ENCODE measurements around the gene MOV10L1.

MOV10L1 gene

DNA sequence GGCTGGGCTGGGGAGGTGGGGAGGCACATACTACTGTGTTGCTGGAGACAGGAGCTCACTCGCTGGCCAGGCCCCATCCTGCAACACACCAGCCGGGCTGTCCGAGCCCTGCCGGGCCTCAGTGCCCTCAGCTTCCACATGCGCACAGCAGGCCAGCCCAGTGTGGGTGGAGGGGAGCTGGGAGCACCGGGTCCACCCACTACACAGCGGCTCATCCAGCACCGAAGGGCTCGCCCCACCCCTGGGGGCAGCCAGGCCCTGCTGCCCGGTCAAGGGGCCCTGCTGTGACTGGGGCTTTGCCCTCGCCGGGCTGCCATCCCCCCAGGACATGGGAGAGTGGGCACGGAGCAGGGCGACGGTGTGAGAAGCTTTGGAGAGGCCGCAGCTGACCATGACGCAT is 41.0 kb upstream of the MOV10L1 start:
- no peaks in the 10 kb centered on the region for H4K20me1 ChIP-seq (ENCODE audit: insufficient read depth, low read length)
- H3K4me1 ChIP-seq (ENCODE audit: low read length) = no peaks in the 10 kb centered on the region
- no peaks in the 10 kb centered on the region for H3K79me2 ChIP-seq (ENCODE audit: low read length)
- no peak overlapping the region for H3K4me2 ChIP-seq (ENCODE audit: low read depth, low read length)
- H3F3A ChIP-seq (ENCODE audit: insufficient read depth, low read length) = no peaks in the 10 kb centered on the region
- no peak overlapping the region for H3K4me3 ChIP-seq (ENCODE audit: low read length)
- H3K9me3 ChIP-seq (replicated peaks; ENCODE audit: insufficient read depth, low read length) = no peaks in the 10 kb centered on the region
- H3K9me2 ChIP-seq (replicated peaks; ENCODE audit: insufficient read depth, low read length) = no peaks in the 10 kb centered on the region
- H3K9ac ChIP-seq (ENCODE audit: low read length) = no peak overlapping the region
- H3K27me3 ChIP-seq (replicated peaks; ENCODE audit: insufficient read depth, low read length) = peaks cover 97% of the 10 kb centered on the region
- no peak for DNase-seq
- TF ChIP-seq EZH2phosphoT487 (IDR thresholded peaks at IDR 0.05; ENCODE audit: low read length) (no peak), EZH2 (optimal IDR thresholded peaks at IDR 0.05; ENCODE audit: low read depth, low read length) (no peak)
- TF ChIP-seq, protein P1, sequence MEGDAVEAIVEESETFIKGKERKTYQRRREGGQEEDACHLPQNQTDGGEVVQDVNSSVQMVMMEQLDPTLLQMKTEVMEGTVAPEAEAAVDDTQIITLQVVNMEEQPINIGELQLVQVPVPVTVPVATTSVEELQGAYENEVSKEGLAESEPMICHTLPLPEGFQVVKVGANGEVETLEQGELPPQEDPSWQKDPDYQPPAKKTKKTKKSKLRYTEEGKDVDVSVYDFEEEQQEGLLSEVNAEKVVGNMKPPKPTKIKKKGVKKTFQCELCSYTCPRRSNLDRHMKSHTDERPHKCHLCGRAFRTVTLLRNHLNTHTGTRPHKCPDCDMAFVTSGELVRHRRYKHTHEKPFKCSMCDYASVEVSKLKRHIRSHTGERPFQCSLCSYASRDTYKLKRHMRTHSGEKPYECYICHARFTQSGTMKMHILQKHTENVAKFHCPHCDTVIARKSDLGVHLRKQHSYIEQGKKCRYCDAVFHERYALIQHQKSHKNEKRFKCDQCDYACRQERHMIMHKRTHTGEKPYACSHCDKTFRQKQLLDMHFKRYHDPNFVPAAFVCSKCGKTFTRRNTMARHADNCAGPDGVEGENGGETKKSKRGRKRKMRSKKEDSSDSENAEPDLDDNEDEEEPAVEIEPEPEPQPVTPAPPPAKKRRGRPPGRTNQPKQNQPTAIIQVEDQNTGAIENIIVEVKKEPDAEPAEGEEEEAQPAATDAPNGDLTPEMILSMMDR (IDR thresholded peaks at IDR 0.05; ENCODE audit: low read length) = no peak
- no peaks in the 10 kb centered on the region for H3K36me3 ChIP-seq (replicated peaks; ENCODE audit: insufficient read depth, low read length)
- H3K27ac ChIP-seq (ENCODE audit: low read length) = no peak overlapping the region
- H2AFZ ChIP-seq (ENCODE audit: low read length) = no peak overlapping the region

DNA sequence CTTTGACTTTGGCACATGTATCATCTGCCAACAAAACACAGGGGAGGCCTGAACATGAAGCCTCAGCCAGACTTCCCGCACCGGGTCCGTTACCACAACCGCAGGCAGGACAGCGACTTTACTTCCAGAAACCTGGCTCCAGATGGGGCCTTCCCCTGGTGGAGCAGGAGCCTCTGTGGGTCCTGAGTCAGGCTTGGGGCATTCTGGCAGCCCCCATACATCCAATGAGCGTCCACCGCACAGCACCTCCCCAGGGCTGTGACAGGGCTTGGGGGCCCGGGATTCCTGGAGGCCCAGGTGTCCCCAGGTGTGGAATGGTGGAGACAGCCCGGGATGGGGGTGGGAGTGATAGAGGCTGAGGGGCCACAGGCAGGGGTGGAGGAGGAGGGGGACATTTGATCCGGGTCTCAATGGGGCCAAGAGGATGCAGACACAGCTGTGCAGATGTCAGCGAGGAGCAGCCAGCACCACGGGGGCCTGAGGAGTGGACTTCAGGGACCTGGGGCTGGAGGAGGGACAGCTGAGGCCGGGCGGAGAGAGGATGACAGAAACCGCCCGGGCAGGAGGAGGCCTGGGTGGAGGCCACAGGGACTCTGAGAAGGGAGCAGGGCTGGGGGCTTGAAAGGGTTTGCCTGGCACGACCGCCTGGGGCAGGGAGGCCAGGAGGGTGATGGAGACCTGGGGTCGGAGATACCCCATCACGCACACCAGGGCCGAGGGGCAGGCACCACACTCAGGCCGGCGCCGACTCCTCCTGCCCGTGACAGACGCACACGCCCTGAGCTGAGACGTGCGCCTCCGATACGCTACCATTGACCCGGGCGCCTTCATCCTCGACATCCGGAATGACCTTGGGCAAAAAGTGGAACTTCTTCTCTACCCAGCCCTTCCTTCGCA is 40.3 kb upstream of the MOV10L1 start:
- Histone ChIP-seq H3K27ac (ENCODE audit: low read length) (no peak overlapping the region), H3K9me3 (replicated peaks; ENCODE audit: insufficient read depth, low read length) (no peaks in the 10 kb centered on the region), H3K4me2 (ENCODE audit: low read depth, low read length) (no peak overlapping the region), H3K36me3 (replicated peaks; ENCODE audit: insufficient read depth, low read length) (no peaks in the 10 kb centered on the region), H3K9me2 (replicated peaks; ENCODE audit: insufficient read depth, low read length) (no peaks in the 10 kb centered on the region), H3K79me2 (ENCODE audit: low read length) (no peaks in the 10 kb centered on the region), H3K9ac (ENCODE audit: low read length) (no peak overlapping the region), H3F3A (ENCODE audit: insufficient read depth, low read length) (peaks cover 5% of the 10 kb centered on the region; the same call in 1 of the 2 replicates), H3K4me3 (ENCODE audit: low read length) (no peak overlapping the region), H2AFZ (ENCODE audit: low read length) (no peak overlapping the region), H4K20me1 (ENCODE audit: insufficient read depth, low read length) (no peaks in the 10 kb centered on the region), H3K27me3 (replicated peaks; ENCODE audit: insufficient read depth, low read length) (peaks cover 90% of the 10 kb centered on the region), H3K4me1 (ENCODE audit: low read length) (no peaks in the 10 kb centered on the region)
- no peak for TF ChIP-seq EZH2phosphoT487 (IDR thresholded peaks at IDR 0.05; ENCODE audit: low read length)
- TF ChIP-seq, protein P1 (IDR thresholded peaks at IDR 0.05; ENCODE audit: low read length) = no peak
- TF ChIP-seq EZH2 (optimal IDR thresholded peaks at IDR 0.05; ENCODE audit: low read depth, low read length) = no peak
- DNase-seq = no peak

DNA sequence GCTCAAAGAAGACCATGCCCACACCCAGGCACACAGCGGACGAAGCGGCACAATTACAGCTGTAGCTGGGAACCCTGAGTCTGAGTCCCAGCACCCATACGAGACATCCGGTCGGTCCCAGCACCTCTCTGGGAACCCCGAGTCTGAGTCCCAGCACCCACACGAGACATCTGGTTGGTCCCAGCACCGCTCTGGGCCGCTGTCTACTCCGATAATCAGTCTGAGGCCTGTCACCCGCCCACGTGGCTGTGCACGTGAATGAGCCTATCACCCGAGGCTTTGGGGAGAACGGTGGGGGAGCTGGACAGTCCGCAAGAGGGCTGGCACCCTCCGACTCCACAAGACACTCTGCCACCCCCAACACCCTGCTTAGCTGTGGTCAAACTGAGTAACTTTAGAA is 37.9 kb upstream of the MOV10L1 start:
- TF ChIP-seq EZH2phosphoT487 (IDR thresholded peaks at IDR 0.05; ENCODE audit: low read length) = no peak
- TF ChIP-seq EZH2 (optimal IDR thresholded peaks at IDR 0.05; ENCODE audit: low read depth, low read length) = no peak
- TF ChIP-seq, protein P1 (IDR thresholded peaks at IDR 0.05; ENCODE audit: low read length) = no peak
- H3K27me3 ChIP-seq (replicated peaks; ENCODE audit: insufficient read depth, low read length) = peaks cover 67% of the 10 kb centered on the region
- no peaks in the 10 kb centered on the region for H3K4me1 ChIP-seq (ENCODE audit: low read length)
- H2AFZ ChIP-seq (ENCODE audit: low read length) = no peak overlapping the region
- H3K79me2 ChIP-seq (ENCODE audit: low read length) = no peaks in the 10 kb centered on the region
- H3K9me3 ChIP-seq (replicated peaks; ENCODE audit: insufficient read depth, low read length) = no peaks in the 10 kb centered on the region
- H3K27ac ChIP-seq (ENCODE audit: low read length) = no peak overlapping the region
- H3K9ac ChIP-seq (ENCODE audit: low read length) = no peak overlapping the region
- no peaks in the 10 kb centered on the region for H3K9me2 ChIP-seq (replicated peaks; ENCODE audit: insufficient read depth, low read length)
- H4K20me1 ChIP-seq (ENCODE audit: insufficient read depth, low read length) = no peaks in the 10 kb centered on the region
- H3K4me3 ChIP-seq (ENCODE audit: low read length) = no peak overlapping the region
- H3F3A ChIP-seq (ENCODE audit: insufficient read depth, low read length) = peaks cover 5% of the 10 kb centered on the region; the same call in 1 of the 2 replicates
- no peak for DNase-seq
- H3K36me3 ChIP-seq (replicated peaks; ENCODE audit: insufficient read depth, low read length) = no peaks in the 10 kb centered on the region
- H3K4me2 ChIP-seq (ENCODE audit: low read depth, low read length) = no peak overlapping the region

Measured in MM.1S (cell line).